ENCODE measurements around the gene CYP4F11.

DNA sequence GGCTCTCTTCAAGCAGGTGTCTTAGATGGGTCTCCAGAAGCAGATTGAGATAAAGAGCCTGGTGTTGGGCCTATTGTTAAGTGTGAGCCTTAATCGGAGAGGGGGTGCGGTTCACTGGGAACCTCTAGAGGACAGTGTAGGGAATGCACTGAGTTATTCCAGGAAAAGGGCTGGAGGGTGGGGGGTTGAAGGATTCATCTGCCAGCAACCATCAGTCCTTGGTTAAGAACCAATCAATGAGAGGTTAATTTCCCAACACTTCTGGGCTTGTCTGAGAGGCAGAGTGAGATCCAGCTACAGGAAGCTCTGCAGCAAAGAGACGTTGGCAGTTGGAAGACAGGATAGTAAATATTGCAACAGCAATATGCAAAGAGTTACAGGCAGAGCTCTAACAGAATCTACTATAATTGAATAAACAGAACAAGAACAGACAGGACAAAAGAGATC, 65.2 kb downstream of the CYP4F11 start:
- TF ChIP-seq, protein P1, sequence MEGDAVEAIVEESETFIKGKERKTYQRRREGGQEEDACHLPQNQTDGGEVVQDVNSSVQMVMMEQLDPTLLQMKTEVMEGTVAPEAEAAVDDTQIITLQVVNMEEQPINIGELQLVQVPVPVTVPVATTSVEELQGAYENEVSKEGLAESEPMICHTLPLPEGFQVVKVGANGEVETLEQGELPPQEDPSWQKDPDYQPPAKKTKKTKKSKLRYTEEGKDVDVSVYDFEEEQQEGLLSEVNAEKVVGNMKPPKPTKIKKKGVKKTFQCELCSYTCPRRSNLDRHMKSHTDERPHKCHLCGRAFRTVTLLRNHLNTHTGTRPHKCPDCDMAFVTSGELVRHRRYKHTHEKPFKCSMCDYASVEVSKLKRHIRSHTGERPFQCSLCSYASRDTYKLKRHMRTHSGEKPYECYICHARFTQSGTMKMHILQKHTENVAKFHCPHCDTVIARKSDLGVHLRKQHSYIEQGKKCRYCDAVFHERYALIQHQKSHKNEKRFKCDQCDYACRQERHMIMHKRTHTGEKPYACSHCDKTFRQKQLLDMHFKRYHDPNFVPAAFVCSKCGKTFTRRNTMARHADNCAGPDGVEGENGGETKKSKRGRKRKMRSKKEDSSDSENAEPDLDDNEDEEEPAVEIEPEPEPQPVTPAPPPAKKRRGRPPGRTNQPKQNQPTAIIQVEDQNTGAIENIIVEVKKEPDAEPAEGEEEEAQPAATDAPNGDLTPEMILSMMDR (IDR thresholded peaks at IDR 0.05), result peak; percentile 81
- no peak for TF ChIP-seq POLR2AphosphoS5 (IDR thresholded peaks at IDR 0.05; ENCODE audit: low read depth, low read length)
